Measurements from ENCODE around the gene KIF13A.

- TF ChIP-seq POLR2A (conservative IDR thresholded peaks at IDR 0.05) (no peak), CCAR2 (IDR thresholded peaks at IDR 0.05; ENCODE audit: low read depth, low read length) (no peak), EZH2 (IDR thresholded peaks at IDR 0.05; ENCODE audit: borderline replicate concordance, low read depth, low read length) (no peak), SAFB2 (IDR thresholded peaks at IDR 0.05; ENCODE audit: borderline replicate concordance, low read depth, low read length, severe bottlenecking) (no peak), CTCF (IDR thresholded peaks at IDR 0.05 in 2 of 3, conservative IDR thresholded peaks at IDR 0.05 in 1 of 3; ENCODE audit: insufficient read depth in 2 of 3, low read depth in 1 of 3, low read length in 3 of 3) (no peak), REST (IDR thresholded peaks at IDR 0.05; ENCODE audit: borderline replicate concordance) (no peak), REST (CRISPR knock-in tag; IDR thresholded peaks at IDR 0.05; ENCODE audit: low read depth) (no peak), NRF1 (conservative IDR thresholded peaks at IDR 0.05 in 1 of 2, IDR thresholded peaks at IDR 0.05 in 1 of 2) (no peak), ZNF639 (CRISPR knock-in tag; conservative IDR thresholded peaks at IDR 0.05 in 1 of 2, IDR thresholded peaks at IDR 0.05 in 1 of 2) (no peak), JUND (IDR thresholded peaks at IDR 0.05; ENCODE audit: borderline replicate concordance, low read depth, low read length) (no peak), JUND (tag; IDR thresholded peaks at IDR 0.05; ENCODE audit: borderline replicate concordance, low read depth, low read length) (no peak), CHCHD3 (CRISPR knock-in tag; IDR thresholded peaks at IDR 0.05) (no peak)
Observed at GRCh38 chr6:17914651-17915050, 72.8 kb downstream of the KIF13A start.
